NT2/D1 (cell line): ENCODE results near the gene G0S2.

Experiments used
- DNase-seq: peaks from one replicate; pipeline ENCODE4 v3.0.0-alpha.2; 2011; ENCODE audit warnings: low read depth, low spot score
- H3K27me3 ChIP-seq: 2 replicates; pipeline ENCODE4 v1.6.0; 2011; ENCODE audit warnings: mild to moderate bottlenecking; ENCODE audit not compliant: insufficient read length, insufficient read depth
- H3K36me3 ChIP-seq: 2 replicates; pipeline ENCODE4 v1.6.1; 2011; ENCODE audit warnings: mild to moderate bottlenecking, low read length, mixed read lengths; ENCODE audit not compliant: insufficient read depth, insufficient read length
- H3K4me1 ChIP-seq: 2 replicates; pipeline ENCODE4 v1.5.1; 2011; ENCODE audit not compliant: insufficient read depth, insufficient read length
- H3K4me3 ChIP-seq: 2 replicates; pipeline ENCODE4 v1.5.1; 2011; ENCODE audit warnings: low read depth; ENCODE audit not compliant: insufficient read length
- H3K9ac ChIP-seq: 2 replicates; pipeline ENCODE4 v1.6.0; 2011; ENCODE audit warnings: low read depth; ENCODE audit not compliant: insufficient read length
- H3K9me3 ChIP-seq: 2 replicates; pipeline ENCODE4 v1.5.1; 2011; ENCODE audit warnings: mild to moderate bottlenecking, low read length; ENCODE audit not compliant: insufficient read depth
- SUZ12 ChIP-seq: IDR thresholded peaks from 2 replicates; pipeline ENCODE4 v1.6.1; 2011; ENCODE audit not compliant: insufficient read length, insufficient read depth; ENCODE audit errors: extremely low read depth
- YY1 ChIP-seq: IDR thresholded peaks from 2 replicates; pipeline ENCODE4 v1.6.1; 2011; ENCODE audit not compliant: insufficient read length, insufficient read depth
- ZNF274 ChIP-seq: IDR thresholded peaks from 2 replicates; pipeline ENCODE4 v1.6.1; 2011; ENCODE audit warnings: mild to moderate bottlenecking, low read depth, low read length

Gene G0S2

GRCh38 chr1:209651138-209651587 lies 24.0 kb upstream of the G0S2 start:
- peaks cover 14% of the 10 kb centered on the region for H3K4me1 ChIP-seq
- TF ChIP-seq YY1 (no peak), SUZ12 (no peak), ZNF274 (no peak)
- no peaks in the 10 kb centered on the region for H3K27me3 ChIP-seq
- no peaks in the 10 kb centered on the region for H3K36me3 ChIP-seq
- H3K9me3 ChIP-seq, result no peaks in the 10 kb centered on the region
- peak; percentile 44 for DNase-seq
- H3K4me3 ChIP-seq, result no peak overlapping the region
- H3K9ac ChIP-seq, result no peak overlapping the region

DNA sequence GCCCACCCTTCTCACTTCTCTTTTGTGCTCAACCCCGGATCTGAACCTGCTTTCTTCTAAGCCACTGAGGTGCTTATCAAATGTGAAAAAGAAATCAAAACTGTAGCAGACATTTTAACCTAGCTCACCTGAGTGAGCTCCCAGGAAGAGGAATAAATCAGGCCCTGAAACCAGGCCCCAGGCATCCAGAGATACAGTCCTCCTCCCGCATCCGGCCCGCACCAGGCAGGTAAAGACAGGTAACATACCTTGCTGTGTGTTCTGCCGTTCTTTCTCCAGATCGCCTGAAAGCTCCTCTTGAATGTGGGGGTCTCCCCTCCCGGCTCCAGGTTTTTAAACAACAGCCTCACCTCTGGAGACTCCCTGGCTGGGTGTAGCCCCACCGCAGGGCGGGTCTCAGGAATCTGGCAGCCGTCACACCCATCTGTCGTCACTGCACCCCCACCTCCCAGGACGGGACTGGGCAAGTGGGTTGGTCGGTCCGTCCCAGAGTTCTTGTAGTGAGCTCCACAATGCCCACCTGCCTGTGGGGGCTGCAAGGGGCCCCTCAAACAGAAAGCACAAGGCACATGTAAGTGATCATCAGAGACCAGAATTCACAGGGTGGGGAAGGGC lies 23.0 kb upstream of the G0S2 start, which contains the start of gene LAMB3:
Gene LAMB3, minus strand, starts transcription at position 305 of the 615 bp plus-strand sequence. CDS start 1,481 bp downstream, outside the sequence.
- Histone ChIP-seq H3K9ac (no peak within 1 kb of the TSS), H3K27me3 (no peaks in the 10 kb centered on the region), H3K4me3 (no peak within 1 kb of the TSS), H3K4me1 (peaks cover 14% of the 10 kb centered on the region), H3K36me3 (no peaks in the 10 kb centered on the region), H3K9me3 (no peaks in the 10 kb centered on the region)
- no peak for TF ChIP-seq ZNF274
- DNase-seq, result no peak

DNA sequence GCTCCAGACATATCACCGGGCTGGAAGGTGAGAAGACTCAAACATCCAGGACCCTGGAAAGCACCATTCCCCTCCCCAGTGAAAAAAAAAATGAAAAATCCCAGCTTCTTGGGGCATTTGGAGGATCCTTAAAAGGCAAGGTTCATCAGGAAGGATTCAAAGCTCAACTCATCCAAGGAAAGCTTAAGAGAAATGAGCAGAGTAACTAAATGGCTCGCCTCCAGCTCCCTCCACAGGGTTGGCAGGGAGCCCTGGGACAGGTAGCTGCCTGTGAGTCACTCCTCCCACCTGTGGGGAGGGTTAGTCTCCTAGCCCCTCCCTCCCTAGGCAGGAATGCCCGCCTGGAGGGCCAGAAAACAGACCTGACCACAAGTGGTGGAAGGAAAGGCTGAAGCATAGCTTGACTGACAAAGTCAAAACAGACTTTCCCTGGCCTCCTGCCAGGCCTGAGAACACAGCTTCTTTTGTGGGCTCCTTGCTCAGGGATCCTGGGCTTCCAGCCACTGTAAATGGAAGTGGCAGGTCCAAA lies 22.3 kb upstream of the G0S2 start:
- DNase-seq, result peak; percentile 77
- no peaks in the 10 kb centered on the region for H3K9me3 ChIP-seq
- no peak overlapping the region for H3K4me3 ChIP-seq
- TF ChIP-seq YY1 (no peak), ZNF274 (no peak), SUZ12 (no peak)
- H3K36me3 ChIP-seq, result no peaks in the 10 kb centered on the region
- no peak overlapping the region for H3K9ac ChIP-seq
- peaks cover 14% of the 10 kb centered on the region for H3K4me1 ChIP-seq
- H3K27me3 ChIP-seq, result no peaks in the 10 kb centered on the region

DNA sequence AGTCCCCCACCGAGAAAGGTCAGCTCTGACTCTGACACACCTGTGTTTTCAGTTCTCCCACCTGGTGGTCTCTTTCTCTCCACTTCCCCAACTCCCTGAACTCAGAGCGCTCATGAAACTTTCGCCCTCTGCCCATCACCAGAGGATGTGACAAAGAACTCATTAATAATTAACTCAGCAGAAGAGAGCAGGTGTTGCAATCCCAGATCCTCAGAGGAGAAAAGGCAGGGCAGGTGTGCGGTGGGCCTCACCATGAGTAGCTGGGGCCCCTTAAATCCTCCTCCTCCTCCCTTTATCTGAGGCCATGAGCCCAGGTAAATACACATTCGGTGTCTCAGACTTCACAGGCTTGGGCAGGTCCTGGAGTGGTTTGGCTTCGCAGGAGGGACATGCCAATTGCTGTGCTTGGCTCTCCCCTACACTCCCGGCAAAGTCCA lies 21.3 kb upstream of the G0S2 start:
- H3K36me3 ChIP-seq, result no peaks in the 10 kb centered on the region
- no peak for DNase-seq
- no peak overlapping the region for H3K4me3 ChIP-seq
- TF ChIP-seq SUZ12, result no peak
- TF ChIP-seq ZNF274, result no peak
- TF ChIP-seq YY1, result no peak
- H3K4me1 ChIP-seq, result peaks cover 18% of the 10 kb centered on the region
- no peaks in the 10 kb centered on the region for H3K27me3 ChIP-seq
- no peak overlapping the region for H3K9ac ChIP-seq
- H3K9me3 ChIP-seq, result no peaks in the 10 kb centered on the region

DNA sequence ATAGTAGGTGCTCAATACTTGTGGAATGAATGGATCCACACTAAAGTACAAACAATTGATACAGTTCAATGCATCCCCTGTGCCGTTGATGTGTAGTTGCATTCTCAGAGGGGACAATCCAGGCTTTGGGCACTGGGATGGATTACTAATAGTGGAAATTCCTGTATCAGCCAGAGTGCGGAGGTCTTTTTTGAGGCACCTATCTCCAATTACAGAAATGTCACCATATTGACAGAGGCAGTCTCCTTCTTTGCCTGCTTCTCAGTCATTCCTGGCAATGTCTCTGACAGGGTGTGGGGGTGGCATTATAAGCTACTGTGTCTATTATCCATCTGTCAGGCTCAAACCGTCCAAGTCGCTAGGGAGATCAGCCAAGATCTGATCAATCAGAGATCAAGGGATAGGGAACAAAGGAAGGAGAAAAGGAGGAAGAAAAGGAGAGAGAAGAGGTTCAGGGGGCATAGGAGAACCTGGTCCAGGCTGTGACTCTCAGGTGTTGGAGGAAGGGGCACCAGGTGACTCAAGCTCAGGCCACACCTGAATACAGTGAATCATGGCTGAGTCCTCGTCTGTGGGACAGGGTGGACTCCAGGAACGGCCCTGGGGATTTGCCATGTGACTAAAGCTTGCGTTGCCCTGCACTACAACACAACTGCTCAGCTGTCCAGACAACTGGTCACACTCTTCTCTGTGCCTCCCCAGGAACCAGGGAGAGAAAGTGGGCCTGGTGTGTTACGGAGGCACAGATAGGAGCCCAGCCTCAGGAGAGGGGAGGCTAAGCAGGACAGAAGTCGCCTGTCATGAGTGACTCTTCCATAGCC lies 19.6 kb upstream of the G0S2 start:
- TF ChIP-seq YY1 (no peak), SUZ12 (no peak), ZNF274 (no peak)
- Histone ChIP-seq H3K36me3 (no peaks in the 10 kb centered on the region), H3K9ac (no peak overlapping the region), H3K4me1 (peaks cover 18% of the 10 kb centered on the region), H3K4me3 (no peak overlapping the region), H3K27me3 (no peaks in the 10 kb centered on the region), H3K9me3 (no peaks in the 10 kb centered on the region)
- DNase-seq, result no peak

DNA sequence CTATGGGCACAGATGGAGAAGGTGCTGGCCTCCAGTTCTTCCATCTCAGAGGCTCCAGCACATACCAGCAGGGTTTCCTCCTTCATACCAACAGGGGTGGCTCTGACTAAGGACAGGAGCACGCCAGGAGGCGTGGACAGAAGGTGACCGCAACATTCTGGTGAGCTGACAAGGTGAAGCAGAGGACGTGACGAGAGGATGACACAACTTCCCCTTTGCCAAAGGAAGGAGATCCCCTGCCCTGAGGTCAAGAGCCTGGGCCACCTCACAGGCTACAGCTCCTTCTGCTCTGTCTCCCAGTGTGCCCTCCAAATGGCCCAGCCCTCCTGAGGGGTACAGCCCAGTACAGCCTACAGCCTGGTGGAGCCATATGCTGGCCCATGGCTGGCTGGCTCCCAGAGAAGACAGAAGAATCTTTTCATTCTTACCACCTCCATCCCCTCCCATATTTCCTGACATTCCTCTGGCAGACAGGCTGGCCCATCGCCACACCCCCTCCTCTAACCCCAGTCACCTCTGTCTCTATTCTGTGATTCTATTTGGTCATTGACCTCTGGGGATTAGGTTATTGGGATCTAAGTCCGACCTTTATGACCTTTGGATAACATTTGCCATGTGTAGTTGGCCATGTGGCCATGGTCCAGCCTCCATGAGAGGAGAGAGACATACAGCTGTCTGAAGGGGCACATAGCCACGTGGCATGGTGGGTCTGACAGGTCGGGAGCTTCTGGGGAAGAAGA lies 17.9 kb upstream of the G0S2 start:
- DNase-seq, result no peak
- H3K9me3 ChIP-seq, result no peaks in the 10 kb centered on the region
- no peak overlapping the region for H3K4me3 ChIP-seq
- peaks cover 13% of the 10 kb centered on the region for H3K4me1 ChIP-seq
- H3K9ac ChIP-seq, result no peak overlapping the region
- no peaks in the 10 kb centered on the region for H3K36me3 ChIP-seq
- no peak for TF ChIP-seq SUZ12
- no peak for TF ChIP-seq ZNF274
- no peak for TF ChIP-seq YY1
- H3K27me3 ChIP-seq, result no peaks in the 10 kb centered on the region
